Liver (tissue), 9 donors: ENCODE measurements around the gene ACAN. TPM values are rescaled to one million over a fixed set of nuclear protein-coding genes. Genes with fewer than 3 reads are reported as not detected.
A peak's percentile ranks its signal among the peaks of the same experiment; 100 is the strongest.

Source experiments
- DNase-seq: peaks from one replicate; pipeline ENCODE4 v3.0.0-alpha.2; 2017; ENCODE audit warnings: low spot score
- H3K27ac ChIP-seq, 2 donors: one replicate each; pipeline ENCODE4 v1.7.0; 2013; ENCODE audit warnings: inconsistent platforms in 2 of 2, low read length in 2 of 2, control low read depth in 1 of 2, low read depth in 1 of 2, mild to moderate bottlenecking in 1 of 2
- H3K27me3 ChIP-seq, 4 donors: one replicate each; pipeline versions ENCODE4 v1.6.1 to v1.7.0; 2013; ENCODE audit warnings: low read length in 3 of 4, inconsistent platforms in 1 of 4, mild to moderate bottlenecking in 1 of 4, moderate library complexity in 1 of 4; ENCODE audit not compliant: control insufficient read depth in 4 of 4, insufficient read depth in 4 of 4
- H3K36me3 ChIP-seq, 4 donors: one replicate each; pipeline versions ENCODE4 v1.6.1 to v1.7.0; 2013; ENCODE audit warnings: low read length in 3 of 4, mild to moderate bottlenecking in 3 of 4, low read depth in 1 of 4, moderate library complexity in 1 of 4; ENCODE audit not compliant: control insufficient read depth in 4 of 4, insufficient read depth in 3 of 4
- H3K4me1 ChIP-seq, 4 donors: one replicate each; pipeline versions ENCODE4 v1.6.1 to v1.7.0; 2013; ENCODE audit warnings: low read length in 3 of 4, mild to moderate bottlenecking in 3 of 4, moderate library complexity in 1 of 4; ENCODE audit not compliant: control insufficient read depth in 4 of 4, insufficient read depth in 4 of 4
- H3K4me3 ChIP-seq, 3 donors: one replicate each; pipeline versions ENCODE4 v1.6.1 to v1.7.0; 2013; ENCODE audit warnings: low read length in 3 of 3, control low read depth in 1 of 3, low read depth in 1 of 3, mild to moderate bottlenecking in 1 of 3
- H3K9ac ChIP-seq, 2 donors: one replicate each; pipeline ENCODE4 v1.7.0; 2013; ENCODE audit warnings: low read length in 2 of 2, mild to moderate bottlenecking in 2 of 2, moderate library complexity in 2 of 2, control low read depth in 1 of 2, low read depth in 1 of 2
- H3K9me3 ChIP-seq, 4 donors: one replicate each; pipeline versions ENCODE4 v1.6.1 to v1.7.0; 2013; ENCODE audit warnings: low read length in 3 of 4; ENCODE audit not compliant: control insufficient read depth in 4 of 4
- ATF3 ChIP-seq: IDR thresholded peaks from 2 replicates; pipeline ENCODE4 v1.6.1; 2016; ENCODE audit warnings: antibody characterized with exemption
- CTCF ChIP-seq: fragments of 150-350 bp; IDR thresholded peaks from 2 replicates; pipeline ENCODE4 v1.5.1; 2017; ENCODE audit warnings: improper control_type of control experiment, low read depth, low read length; ENCODE audit not compliant: missing input control
- EGR1 ChIP-seq, 2 donors: IDR thresholded peaks; 2 replicates each; pipeline ENCODE4 v1.6.1; 2016 to 2018; ENCODE audit warnings: antibody characterized with exemption in 2 of 2, low read depth in 2 of 2
- FOXA1 ChIP-seq: IDR thresholded peaks from 2 replicates; pipeline ENCODE4 v1.6.1; 2016; ENCODE audit warnings: antibody characterized with exemption
- FOXA2 ChIP-seq: IDR thresholded peaks from 2 replicates; pipeline ENCODE4 v1.6.1; 2016; ENCODE audit warnings: antibody characterized with exemption
- GABPA ChIP-seq, 2 donors: IDR thresholded peaks in 1 of 2; conservative IDR thresholded peaks in 1 of 2; 2 replicates each; pipeline ENCODE4 v1.6.1; 2016; ENCODE audit warnings: antibody characterized with exemption in 2 of 2, mild to moderate bottlenecking in 1 of 2, moderate library complexity in 1 of 2
- HNF4A ChIP-seq, 2 donors: conservative IDR thresholded peaks; 2 replicates each; pipeline ENCODE4 v1.6.1; 2016; ENCODE audit warnings: antibody characterized with exemption in 2 of 2, mild to moderate bottlenecking in 2 of 2
- HNF4G ChIP-seq: IDR thresholded peaks from 2 replicates; pipeline ENCODE4 v1.6.1; 2016; ENCODE audit warnings: antibody characterized with exemption
- MAX ChIP-seq: IDR thresholded peaks from 2 replicates; pipeline ENCODE4 v1.6.1; 2016; ENCODE audit warnings: antibody characterized with exemption
- NR2F2 ChIP-seq: IDR thresholded peaks from 2 replicates; pipeline ENCODE4 v1.6.1; 2016; ENCODE audit warnings: antibody characterized with exemption
- REST ChIP-seq: IDR thresholded peaks from 2 replicates; pipeline ENCODE4 v1.6.1; 2016; ENCODE audit warnings: antibody characterized with exemption, mild to moderate bottlenecking
- RXRA ChIP-seq, 2 donors: IDR thresholded peaks; 2 replicates each; pipeline ENCODE4 v1.6.1; 2017 to 2018; ENCODE audit warnings: antibody characterized with exemption in 2 of 2, mild to moderate bottlenecking in 1 of 2
- SP1 ChIP-seq: IDR thresholded peaks from 2 replicates; pipeline ENCODE4 v1.6.1; 2018; ENCODE audit warnings: antibody characterized with exemption, mild to moderate bottlenecking
- TAF1 ChIP-seq: conservative IDR thresholded peaks from 2 replicates; pipeline ENCODE4 v1.6.1; 2016; ENCODE audit warnings: antibody characterized with exemption, mild to moderate bottlenecking
- YY1 ChIP-seq: IDR thresholded peaks from 2 replicates; pipeline ENCODE4 v1.6.1; 2016; ENCODE audit warnings: antibody characterized with exemption, mild to moderate bottlenecking
- ZBTB33 ChIP-seq: IDR thresholded peaks from 2 replicates; pipeline ENCODE4 v1.6.1; 2016; ENCODE audit warnings: antibody characterized with exemption
- WGBS: extraction: QIAGEN DNeasy Blood & Tissue Kit; methylation state at CpG from one replicate; pipeline ENCODE4 v1.1.7; 2013; 5-methylcytosine and 5-hydroxymethylcytosine counted together
- polyA plus RNA-seq, 2 donors: library from polyadenylated mRNA; stranded (reverse) in 1 of 2; unstranded in 1 of 2; fragments of 200-250 nt in 1 of 2; fragments of >200 nt in 1 of 2; fragmentation: Nextera tagmentation in 1 of 2; extraction: Ambion mirVana in 1 of 2; gene quantifications; one replicate each; pipeline versions ENCODE4 v1.2.1 to v1.2.3, GENCODE V29; 2013 to 2015
- total RNA-seq, 2 donors: library from RNA; depleted of rRNA; stranded (reverse); fragments of >200 nt; gene quantifications; one replicate each; pipeline ENCODE4 v1.2.3, GENCODE V29; 2014
- donor health status: healthy.
- donor health status: healthy.
- donor health status: healthy.
- donor health status: healthy.
- donor health status: healthy.

ACAN gene
- total and polyA plus RNA-seq, 4 donors, result under 0.01 to 0.05 (median under 0.01) TPM; not detected in 1

GRCh38 chr15:88911766-88912118, 108.5 kb downstream of the ACAN start:
- Histone ChIP-seq H3K36me3 (no peaks in the 10 kb centered on the region), H3K27me3 (no peaks in the 10 kb centered on the region), H3K27ac (no peak overlapping the region), H3K4me3 (no peak overlapping the region), H3K4me1 (peaks cover 3 to 16% (median 6%) of the 10 kb centered on the region in 4 donors), H3K9me3 (no peaks in the 10 kb centered on the region), H3K9ac (no peak overlapping the region)
- 88% methylated on average over 5 of the region's 5 CpGs for WGBS
- no peak for DNase-seq
- TF ChIP-seq NR2F2, result no peak
- no peak for TF ChIP-seq GABPA (IDR thresholded peaks at IDR 0.05 in 1 of 2, conservative IDR thresholded peaks at IDR 0.05 in 1 of 2)
- TF ChIP-seq TAF1, result no peak
- TF ChIP-seq CTCF, result no peak
- no peak for TF ChIP-seq FOXA2
- no peak for TF ChIP-seq HNF4G
- no peak for TF ChIP-seq EGR1 (IDR thresholded peaks at IDR 0.05; ENCODE audit: low read depth in 2 of 2)
- no peak for TF ChIP-seq REST
- no peak for TF ChIP-seq SP1
- no peak for TF ChIP-seq ATF3
- no peak for TF ChIP-seq RXRA (IDR thresholded peaks at IDR 0.05)
- TF ChIP-seq FOXA1, result no peak
- no peak for TF ChIP-seq ZBTB33
- no peak for TF ChIP-seq MAX
- TF ChIP-seq YY1, result no peak
- no peak for TF ChIP-seq HNF4A (conservative IDR thresholded peaks at IDR 0.05)

- Histone ChIP-seq H3K36me3 (no peaks in the 10 kb centered on the region), H3K9me3 (no peaks in the 10 kb centered on the region), H3K9ac (no peak overlapping the region), H3K27ac (no peak overlapping the region), H3K27me3 (no peaks in the 10 kb centered on the region), H3K4me1 (peaks cover 3 to 16% (median 6%) of the 10 kb centered on the region in 4 donors), H3K4me3 (peak overlapping the region; percentile 8 to 77 (median 76))
- WGBS, result 26% methylated on average over 20 of the region's 20 CpGs
- no peak for DNase-seq
- TF ChIP-seq HNF4A (conservative IDR thresholded peaks at IDR 0.05), result no peak
- TF ChIP-seq YY1, result no peak
- TF ChIP-seq EGR1 (IDR thresholded peaks at IDR 0.05; ENCODE audit: low read depth in 2 of 2), result no peak
- no peak for TF ChIP-seq HNF4G
- TF ChIP-seq SP1, result no peak
- no peak for TF ChIP-seq FOXA2
- no peak for TF ChIP-seq GABPA (IDR thresholded peaks at IDR 0.05 in 1 of 2, conservative IDR thresholded peaks at IDR 0.05 in 1 of 2)
- TF ChIP-seq ZBTB33, result no peak
- TF ChIP-seq REST, result no peak
These were observed 109.3 kb downstream of the ACAN start for GRCh38 chr15:88912500-88912921.
